ENCODE data around the gene ATRNL1.

DNA sequence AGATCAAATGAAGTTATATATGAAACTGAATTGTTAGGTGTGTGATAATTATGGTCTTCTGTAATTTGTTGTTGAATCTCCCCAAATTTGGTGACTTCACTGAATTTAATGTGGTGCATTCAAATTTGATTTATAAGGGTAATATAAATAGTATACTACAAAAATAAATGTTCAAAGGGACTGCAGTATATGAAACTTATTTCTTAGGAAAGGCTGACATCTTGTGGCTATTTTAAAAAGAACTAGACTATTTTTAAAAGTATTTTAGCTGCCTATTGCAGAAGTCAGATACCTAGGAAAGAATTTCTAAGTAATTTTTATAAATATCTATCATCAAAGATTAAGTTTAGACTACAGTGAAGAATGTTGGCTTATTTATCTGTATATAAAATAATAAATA, 36.6 kb downstream of the ATRNL1 start:
- TF ChIP-seq, protein P1, sequence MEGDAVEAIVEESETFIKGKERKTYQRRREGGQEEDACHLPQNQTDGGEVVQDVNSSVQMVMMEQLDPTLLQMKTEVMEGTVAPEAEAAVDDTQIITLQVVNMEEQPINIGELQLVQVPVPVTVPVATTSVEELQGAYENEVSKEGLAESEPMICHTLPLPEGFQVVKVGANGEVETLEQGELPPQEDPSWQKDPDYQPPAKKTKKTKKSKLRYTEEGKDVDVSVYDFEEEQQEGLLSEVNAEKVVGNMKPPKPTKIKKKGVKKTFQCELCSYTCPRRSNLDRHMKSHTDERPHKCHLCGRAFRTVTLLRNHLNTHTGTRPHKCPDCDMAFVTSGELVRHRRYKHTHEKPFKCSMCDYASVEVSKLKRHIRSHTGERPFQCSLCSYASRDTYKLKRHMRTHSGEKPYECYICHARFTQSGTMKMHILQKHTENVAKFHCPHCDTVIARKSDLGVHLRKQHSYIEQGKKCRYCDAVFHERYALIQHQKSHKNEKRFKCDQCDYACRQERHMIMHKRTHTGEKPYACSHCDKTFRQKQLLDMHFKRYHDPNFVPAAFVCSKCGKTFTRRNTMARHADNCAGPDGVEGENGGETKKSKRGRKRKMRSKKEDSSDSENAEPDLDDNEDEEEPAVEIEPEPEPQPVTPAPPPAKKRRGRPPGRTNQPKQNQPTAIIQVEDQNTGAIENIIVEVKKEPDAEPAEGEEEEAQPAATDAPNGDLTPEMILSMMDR (IDR thresholded peaks at IDR 0.05): no peak
- TF ChIP-seq POLR2A (IDR thresholded peaks at IDR 0.05): no peak
